CD4-positive, alpha-beta T cell treated with Interleukin-17A for 1 hour (primary cell): ENCODE measurements around the gene CFAP46.

Source experiments
- DNase-seq: peaks from one replicate; pipeline ENCODE4 v3.0.0-alpha.2; 2020

Gene CFAP46

GRCh38 chr10:132879408-132880127, 62.8 kb downstream of the CFAP46 start:
- no peak for DNase-seq

DNA sequence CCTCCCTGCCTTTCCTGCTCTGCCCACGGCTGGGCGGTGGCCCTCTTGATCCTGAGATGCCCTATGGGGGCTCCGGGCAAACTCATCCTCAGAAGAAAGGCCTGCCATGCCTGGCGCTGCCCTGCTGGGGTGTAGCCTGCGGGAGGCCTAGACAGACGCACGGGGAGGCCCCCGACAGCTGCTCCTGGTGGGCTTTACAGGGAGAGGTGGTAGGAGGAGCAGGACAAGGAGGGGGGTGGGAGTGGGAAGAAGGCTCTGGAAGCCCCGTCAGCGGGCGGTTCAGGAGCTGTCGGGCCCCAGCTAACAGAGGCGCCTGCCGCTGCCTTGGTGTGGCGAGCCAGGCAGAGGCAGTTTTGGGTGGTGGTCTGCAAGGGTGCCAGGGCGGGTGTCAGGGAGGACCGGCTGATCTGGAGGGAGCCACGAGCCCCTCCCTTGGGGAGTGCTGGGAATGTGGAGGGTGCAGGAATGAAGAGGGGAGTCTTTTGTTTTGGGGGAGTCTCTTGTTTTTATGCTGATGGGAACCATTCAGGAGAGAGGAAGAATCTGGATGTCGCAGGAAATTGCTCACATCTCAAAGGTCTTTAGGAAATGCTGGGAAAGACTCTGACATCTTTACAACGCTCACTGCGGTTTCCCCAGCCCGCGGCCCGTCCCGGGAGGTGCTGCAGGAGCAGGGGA, 63.5 kb downstream of the CFAP46 start:
- DNase-seq = no peak

GRCh38 chr10:132878091-132878729, 64.2 kb downstream of the CFAP46 start:
- DNase-seq = no peak

GRCh38 chr10:132877473-132877872, 64.9 kb downstream of the CFAP46 start:
- DNase-seq = no peak

- no peak for DNase-seq
Measured at GRCh38 chr10:132876993-132877431, 65.4 kb downstream of the CFAP46 start.

DNA sequence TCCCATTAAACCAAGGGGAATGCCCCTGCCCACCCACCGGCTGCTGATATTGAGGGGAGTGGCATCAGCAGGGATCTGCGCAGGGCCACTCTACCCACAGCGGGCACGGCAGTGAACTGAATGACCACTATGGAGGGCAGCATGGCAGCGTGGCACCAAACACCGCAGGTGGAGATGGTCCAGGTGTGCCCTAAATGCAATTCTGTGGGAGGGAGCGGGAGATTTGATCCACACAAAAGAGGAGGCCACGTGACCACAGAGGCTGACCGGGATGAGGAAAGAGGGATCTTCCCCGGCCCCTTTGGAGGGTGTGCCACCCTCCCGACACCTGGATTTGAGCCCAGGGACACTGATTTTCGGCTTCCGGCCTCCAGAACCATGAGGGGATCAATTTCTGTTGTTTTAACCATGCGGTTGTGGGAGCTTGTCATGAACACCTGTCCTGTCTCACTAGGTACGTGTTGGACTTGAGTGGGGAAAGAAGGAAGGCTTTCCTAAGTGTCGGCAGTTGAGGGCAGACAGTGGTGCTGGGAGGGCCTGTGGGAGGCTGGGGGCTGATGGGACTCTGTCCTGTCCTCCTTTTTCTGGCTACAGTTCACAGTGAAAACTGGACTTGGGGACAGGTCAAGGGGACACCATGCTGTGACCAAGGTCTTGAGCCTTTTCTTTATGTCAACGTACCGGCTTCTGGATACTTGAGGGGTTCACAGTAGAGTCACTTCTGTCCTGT, 66.1 kb downstream of the CFAP46 start:
- DNase-seq = no peak

- no peak for DNase-seq
Measured at GRCh38 chr10:132875435-132875834, 66.9 kb downstream of the CFAP46 start.

- DNase-seq = no peak
Measured at GRCh38 chr10:132873395-132873794, 69.0 kb downstream of the CFAP46 start.

DNA sequence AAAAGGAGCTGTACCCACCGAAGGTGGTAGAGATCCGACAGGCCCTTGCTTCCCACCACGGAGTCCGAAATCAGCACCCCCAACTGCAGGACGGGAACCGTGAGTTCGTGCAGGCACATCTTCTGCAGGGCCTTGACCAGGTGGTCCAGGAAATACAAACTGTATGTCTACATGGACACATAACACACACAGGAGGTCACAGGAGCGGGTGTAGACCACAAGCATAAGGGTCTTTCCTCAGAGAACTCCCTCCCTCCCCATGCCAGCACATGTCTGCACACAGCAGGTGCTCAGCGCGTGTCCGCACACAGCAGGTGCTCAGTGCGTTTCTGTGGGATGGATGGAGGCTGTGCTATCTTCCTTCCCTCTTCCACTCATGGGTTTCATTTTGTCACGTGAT, 69.7 kb downstream of the CFAP46 start:
- DNase-seq = no peak

DNA sequence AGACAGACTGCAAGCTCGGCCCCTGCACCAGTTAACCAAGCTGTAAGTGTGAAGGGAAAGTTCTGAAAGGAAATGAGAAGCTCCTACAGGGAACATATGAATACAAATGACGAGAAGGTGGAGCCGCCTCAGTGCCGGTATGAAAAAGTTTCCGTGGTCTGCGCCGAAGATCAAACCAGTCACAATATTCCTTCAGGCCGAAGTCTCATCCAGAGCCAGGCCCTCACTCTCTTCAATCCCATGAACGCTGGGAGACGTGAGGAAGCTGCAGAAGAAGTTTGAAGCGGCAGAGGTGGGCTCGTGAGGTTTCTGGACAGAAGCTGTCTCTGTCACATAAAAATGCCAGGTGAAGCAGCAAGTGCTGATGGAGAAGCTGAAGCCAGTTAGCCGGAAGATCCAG, 71.9 kb downstream of the CFAP46 start:
- DNase-seq = no peak

- no peak for DNase-seq
Measured at GRCh38 chr10:132869621-132870020, 72.7 kb downstream of the CFAP46 start.

DNA sequence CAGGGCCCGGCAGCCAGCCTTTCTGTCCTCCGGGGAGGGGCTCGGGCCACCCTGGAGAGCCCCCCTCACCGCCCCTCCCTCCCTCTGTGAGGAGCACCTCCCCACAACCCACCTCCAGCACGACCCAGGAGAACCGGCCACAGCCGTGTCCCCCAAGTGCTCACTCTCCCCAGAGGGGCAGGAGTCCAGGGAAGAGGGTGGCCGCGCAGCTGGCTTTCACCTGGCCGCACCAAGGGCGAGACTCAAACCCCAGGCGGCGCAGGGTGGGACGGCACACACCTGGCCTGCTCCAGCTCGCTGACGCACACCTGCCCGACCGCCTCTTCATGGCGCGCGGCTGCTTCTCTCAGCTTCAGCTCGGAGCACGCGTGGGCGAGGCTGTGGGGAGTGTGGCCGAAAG, 73.4 kb downstream of the CFAP46 start:
- DNase-seq = no peak

DNA sequence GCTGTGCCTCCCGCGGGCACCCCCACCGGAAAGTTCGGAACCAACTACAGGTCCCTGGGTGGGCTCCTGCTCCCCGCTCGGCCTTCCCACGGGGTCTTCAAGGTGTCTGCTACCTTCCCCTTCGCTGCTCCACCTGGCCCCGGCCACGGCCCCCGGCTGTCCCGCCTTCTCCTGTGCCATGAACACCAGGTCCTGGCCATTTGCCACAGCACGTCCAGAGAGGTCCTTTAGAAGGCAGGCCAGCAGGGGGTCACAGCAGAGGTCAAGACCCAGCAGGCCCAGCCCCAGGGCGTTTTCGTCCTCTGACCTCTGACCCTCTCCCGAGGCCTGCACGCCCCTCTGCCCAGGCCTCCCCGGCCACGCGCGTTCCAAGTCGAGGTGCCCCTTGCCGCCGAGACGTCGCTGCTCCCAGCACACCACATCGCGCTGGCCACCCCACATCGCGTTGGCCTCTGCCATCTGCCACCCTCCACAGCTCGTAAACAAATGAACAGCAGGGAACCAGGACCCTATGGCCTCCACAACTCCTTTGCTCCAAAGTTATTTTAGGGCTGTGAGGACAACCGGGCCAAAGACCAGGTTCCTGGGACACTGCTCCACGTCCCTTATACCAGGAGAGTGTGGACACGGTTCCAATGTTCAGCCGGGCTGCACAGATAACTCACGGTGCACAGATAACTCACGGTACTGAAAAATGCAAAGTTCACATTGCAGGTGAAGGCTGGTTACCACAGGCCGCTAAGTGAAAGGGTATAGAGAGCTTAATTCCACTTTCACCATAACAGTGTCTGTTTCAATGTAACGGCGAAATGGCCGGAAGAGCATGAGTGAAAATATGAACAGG, 74.3 kb downstream of the CFAP46 start:
- DNase-seq = no peak

DNA sequence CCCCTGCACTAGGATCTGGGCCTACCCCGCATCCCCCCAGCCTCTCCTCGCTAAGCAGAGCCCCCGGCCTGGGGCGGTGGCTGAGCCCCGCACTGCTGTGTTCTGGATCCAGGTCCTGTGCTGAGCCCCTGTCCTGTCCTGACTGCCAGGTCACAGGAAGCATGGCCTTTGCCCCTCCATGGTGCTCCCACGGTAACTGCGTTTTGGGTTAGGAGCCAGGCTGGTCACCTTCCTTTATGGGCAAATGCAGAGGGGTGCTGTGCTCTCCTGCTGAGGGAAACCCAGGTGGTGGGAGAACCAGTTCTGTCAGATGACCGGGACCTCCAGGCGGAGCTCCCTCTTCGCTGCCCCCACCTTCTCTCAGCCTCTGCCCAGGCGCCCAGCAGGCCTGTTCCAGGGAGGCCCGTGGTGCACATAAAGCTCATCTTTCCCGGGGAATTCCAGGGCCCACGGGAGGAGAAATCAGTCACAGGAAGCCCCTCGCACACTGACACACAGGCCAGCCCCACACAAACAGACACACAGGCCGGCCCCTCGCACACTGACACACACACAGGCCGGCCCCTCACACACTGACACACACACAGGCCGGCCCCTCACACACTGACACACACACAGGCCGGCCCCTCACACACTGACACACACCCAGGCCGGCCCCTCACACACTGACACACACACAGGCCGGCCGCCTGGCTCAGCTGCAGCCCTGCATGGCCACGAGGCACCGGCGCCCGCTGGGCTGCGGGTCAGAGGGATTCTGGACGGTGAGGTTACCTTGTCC, 75.6 kb downstream of the CFAP46 start:
- DNase-seq = no peak

DNA sequence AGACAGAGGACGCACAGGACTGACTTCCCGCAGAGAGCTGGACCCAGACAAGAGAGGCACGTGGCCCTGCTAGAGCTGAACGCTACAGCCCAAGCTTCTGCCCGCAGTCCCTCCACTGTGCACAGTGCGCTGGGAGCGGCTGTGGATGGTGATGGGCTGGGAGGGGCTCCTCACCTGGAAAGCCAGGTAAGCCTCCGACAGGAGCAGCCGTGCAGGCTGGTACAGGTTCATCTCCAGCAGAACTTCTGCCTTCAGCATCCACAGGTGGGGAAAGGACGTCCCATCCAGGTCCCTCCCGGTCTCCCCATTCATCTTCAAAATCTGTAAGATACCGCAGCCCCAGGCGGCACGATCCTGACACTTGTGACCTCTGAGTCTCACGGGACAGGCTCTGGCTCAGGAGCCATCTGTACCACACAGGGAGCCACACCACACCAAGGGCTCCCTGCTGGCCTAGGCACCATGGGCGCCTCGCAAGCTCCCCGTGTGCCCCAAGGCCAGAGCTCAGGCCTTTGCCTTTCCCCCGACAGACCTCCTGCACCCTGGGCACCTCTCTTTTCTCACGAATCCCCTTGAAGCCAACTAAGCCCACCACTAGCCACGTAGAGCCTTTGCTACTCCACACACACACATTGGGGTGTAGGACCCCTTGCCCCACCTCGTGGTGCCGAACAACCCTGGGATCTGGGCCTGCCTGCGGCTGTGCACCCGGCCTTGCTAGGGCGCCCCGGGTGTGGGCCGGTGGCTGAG, 76.3 kb downstream of the CFAP46 start:
- DNase-seq = no peak

DNA sequence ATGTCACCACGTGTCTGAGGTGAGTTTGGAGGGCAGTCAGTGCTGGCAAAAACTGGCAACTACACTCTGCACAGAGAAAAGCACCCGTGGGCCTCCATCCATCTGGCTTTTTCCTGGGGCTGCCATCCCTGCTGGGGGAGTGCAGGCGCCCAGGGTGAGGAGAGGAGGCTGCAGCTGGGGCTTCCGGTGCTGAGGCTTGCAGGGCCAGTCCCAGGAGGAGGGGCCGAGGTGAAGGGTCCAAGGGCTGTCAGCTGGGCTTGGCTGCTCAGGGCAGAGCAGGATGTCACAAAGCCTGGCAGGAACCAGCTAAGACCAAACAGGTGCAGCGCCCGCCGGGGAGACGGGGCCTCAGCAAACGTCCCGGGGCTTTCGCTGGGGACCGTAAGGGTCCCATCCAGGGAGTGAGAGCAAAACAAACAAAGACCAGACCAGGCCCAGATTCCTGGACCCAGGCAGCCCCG, 77.2 kb downstream of the CFAP46 start:
- no peak for DNase-seq

DNA sequence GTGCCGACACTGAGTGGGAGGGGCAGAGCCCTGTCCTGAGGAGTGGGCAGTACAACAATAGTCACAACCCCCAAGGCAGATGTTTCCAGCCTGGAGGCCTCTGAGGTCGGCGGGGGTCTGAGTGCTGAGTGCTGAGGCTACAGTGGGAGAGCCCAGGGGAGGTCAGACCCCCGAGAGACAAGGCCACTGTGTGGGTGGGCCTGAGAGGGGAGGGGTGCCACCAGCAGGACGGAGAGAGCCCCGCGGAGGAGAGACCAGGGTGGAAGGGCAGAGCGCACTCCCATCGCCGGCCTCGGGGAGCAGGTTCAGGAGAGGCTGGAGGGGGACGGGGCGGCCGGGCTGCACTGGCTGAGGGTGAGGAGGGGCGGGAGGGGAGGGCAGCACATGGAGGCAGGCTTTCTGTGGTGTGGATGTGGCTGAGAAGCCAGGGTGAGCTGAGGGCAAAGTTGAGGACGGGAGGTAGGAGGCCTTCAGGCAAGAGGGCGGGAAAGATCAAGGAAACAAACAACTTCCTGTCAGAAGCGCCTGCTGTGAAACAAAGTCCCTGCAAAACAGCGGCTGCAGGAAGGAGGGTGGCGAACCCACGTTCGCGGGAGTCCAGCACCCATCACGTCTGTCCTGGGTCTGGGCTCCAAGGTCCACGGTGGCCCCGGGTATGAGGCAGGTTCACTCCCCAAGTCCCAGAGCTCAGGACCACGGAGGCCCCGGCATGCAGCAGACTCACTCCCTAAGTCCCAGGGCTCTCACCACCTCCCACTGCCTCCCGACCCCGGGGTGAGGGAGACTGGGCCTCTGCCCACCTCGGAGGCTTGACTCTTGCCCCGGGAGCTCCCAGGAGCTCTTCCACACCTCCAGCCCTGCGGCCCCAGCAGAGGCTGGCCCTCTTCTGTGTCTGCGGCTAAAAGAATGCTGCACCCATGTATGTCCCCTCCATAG, 79.6 kb downstream of the CFAP46 start:
- DNase-seq = no peak

- DNase-seq = no peak
Measured at GRCh38 chr10:132861884-132862461, 80.4 kb downstream of the CFAP46 start.

DNA sequence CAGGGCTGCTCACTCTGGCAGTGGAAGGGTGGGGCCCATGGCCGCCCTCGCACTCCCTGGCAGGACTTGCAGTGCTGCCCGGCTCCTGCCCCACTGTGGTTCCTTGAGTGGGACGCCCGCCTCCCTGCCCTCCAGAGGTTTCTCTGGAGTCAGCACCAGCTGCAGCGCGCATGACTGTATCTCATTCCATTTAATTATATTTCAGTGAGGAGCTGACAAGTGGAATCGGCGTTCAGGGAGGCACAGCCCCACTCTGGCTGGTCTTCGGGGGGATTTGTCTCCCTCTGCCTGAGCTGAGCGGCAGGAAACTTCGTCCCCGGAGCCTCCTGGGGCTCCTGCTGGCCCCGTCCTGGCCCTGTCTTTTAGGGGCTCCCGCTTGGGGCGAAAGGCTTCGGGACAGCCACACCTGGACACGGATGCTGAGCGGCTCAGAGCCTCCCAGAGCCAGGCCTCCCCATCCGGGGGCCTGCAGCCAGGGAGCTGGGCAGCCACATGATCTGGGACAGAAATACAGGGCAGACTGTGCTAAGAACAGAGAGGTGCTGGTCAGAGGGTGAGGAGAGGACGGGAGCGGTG, 81.2 kb downstream of the CFAP46 start:
- no peak for DNase-seq
